ENCODE results near the gene ITPR1. TPM values are rescaled to one million over a fixed set of nuclear protein-coding genes. Genes with fewer than 3 reads are reported as not detected.

Gene ITPR1
- polyA plus RNA-seq, 1 donor from 2014 or later = 2.1 TPM

DNA sequence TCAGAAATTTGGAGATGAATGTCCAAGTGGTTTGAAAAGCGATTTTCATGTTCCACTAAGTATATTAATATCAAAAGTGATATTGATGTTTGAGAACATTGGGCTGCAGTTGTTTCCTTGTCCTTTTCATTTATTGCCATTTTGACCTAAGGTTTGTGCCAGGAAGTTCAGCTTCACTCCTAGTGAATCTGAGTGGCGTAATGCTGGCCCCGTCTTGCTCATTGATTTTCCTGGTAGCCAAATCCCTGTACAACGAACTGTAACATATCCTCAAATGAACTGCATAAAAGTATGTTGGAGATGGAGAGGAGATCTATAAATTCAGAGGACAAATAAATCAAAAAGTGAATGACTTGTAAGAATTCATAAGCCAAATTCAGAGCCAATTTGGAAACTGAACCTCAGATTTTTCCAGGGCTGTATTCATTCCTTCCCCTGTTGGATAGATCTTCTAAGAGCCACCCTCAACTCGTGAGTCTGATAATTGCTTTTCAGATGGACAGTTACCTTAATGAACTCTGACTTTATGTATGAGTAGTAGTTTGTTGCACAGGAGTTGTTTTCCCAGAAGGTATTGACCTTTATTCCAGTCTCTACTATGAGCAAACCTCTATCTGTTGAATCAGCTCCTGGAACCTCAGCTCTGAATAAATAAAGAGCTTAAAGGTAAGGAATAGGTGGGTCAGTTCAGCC is 72.8 kb downstream of the ITPR1 start:
- no peaks in the 10 kb centered on the region for H3K9me3 ChIP-seq (ENCODE audit: low read length)
- TF ChIP-seq, protein P1, sequence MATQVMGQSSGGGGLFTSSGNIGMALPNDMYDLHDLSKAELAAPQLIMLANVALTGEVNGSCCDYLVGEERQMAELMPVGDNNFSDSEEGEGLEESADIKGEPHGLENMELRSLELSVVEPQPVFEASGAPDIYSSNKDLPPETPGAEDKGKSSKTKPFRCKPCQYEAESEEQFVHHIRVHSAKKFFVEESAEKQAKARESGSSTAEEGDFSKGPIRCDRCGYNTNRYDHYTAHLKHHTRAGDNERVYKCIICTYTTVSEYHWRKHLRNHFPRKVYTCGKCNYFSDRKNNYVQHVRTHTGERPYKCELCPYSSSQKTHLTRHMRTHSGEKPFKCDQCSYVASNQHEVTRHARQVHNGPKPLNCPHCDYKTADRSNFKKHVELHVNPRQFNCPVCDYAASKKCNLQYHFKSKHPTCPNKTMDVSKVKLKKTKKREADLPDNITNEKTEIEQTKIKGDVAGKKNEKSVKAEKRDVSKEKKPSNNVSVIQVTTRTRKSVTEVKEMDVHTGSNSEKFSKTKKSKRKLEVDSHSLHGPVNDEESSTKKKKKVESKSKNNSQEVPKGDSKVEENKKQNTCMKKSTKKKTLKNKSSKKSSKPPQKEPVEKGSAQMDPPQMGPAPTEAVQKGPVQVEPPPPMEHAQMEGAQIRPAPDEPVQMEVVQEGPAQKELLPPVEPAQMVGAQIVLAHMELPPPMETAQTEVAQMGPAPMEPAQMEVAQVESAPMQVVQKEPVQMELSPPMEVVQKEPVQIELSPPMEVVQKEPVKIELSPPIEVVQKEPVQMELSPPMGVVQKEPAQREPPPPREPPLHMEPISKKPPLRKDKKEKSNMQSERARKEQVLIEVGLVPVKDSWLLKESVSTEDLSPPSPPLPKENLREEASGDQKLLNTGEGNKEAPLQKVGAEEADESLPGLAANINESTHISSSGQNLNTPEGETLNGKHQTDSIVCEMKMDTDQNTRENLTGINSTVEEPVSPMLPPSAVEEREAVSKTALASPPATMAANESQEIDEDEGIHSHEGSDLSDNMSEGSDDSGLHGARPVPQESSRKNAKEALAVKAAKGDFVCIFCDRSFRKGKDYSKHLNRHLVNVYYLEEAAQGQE (IDR thresholded peaks at IDR 0.05; ENCODE audit: borderline replicate concordance) = no peak
- TF ChIP-seq EZH2 (IDR thresholded peaks at IDR 0.05; ENCODE audit: borderline replicate concordance, insufficient read depth, low read length, poor library complexity, severe bottlenecking) (no peak), RAD21 (conservative IDR thresholded peaks at IDR 0.05) (no peak), MXI1 (conservative IDR thresholded peaks at IDR 0.05; ENCODE audit: poor library complexity, severe bottlenecking) (no peak), POLR2AphosphoS5 (IDR thresholded peaks at IDR 0.05) (no peak), EP300 (conservative IDR thresholded peaks at IDR 0.05; ENCODE audit: poor library complexity, severe bottlenecking) (no peak), SMC3 (conservative IDR thresholded peaks at IDR 0.05; ENCODE audit: poor library complexity) (no peak), TAF1 (IDR thresholded peaks at IDR 0.05; ENCODE audit: low read depth) (no peak)
- TF ChIP-seq, protein P2, sequence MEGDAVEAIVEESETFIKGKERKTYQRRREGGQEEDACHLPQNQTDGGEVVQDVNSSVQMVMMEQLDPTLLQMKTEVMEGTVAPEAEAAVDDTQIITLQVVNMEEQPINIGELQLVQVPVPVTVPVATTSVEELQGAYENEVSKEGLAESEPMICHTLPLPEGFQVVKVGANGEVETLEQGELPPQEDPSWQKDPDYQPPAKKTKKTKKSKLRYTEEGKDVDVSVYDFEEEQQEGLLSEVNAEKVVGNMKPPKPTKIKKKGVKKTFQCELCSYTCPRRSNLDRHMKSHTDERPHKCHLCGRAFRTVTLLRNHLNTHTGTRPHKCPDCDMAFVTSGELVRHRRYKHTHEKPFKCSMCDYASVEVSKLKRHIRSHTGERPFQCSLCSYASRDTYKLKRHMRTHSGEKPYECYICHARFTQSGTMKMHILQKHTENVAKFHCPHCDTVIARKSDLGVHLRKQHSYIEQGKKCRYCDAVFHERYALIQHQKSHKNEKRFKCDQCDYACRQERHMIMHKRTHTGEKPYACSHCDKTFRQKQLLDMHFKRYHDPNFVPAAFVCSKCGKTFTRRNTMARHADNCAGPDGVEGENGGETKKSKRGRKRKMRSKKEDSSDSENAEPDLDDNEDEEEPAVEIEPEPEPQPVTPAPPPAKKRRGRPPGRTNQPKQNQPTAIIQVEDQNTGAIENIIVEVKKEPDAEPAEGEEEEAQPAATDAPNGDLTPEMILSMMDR (IDR thresholded peaks at IDR 0.05; ENCODE audit: poor library complexity, severe bottlenecking) = no peak
- H3K9me2 ChIP-seq (ENCODE audit: insufficient read depth, low read length) = no peaks in the 10 kb centered on the region
- no peaks in the 10 kb centered on the region for H3K27me3 ChIP-seq (ENCODE audit: insufficient read depth, low read depth, low read length)
- no peaks in the 10 kb centered on the region for H3K79me2 ChIP-seq (replicated peaks; ENCODE audit: insufficient read depth, low read length)
- H4K20me1 ChIP-seq (ENCODE audit: insufficient read depth) = no peaks in the 10 kb centered on the region
- H3F3A ChIP-seq (ENCODE audit: insufficient read depth, low read length, poor library complexity, severe bottlenecking) = no peaks in the 10 kb centered on the region
- H3K27ac ChIP-seq (ENCODE audit: low read length) = no peak overlapping the region
- no peak overlapping the region for H2AFZ ChIP-seq (ENCODE audit: low read depth, low read length)
- H3K36me3 ChIP-seq (ENCODE audit: insufficient read depth, low read length) = no peaks in the 10 kb centered on the region
- H3K4me2 ChIP-seq (ENCODE audit: low read length) = no peak overlapping the region
- H3K4me3 ChIP-seq (ENCODE audit: low read length) = no peak overlapping the region
- no peak overlapping the region for H3K9ac ChIP-seq (ENCODE audit: low read length)

GRCh38 chr3:4568841-4569240 is 75.7 kb downstream of the ITPR1 start:
- Histone ChIP-seq H3K4me2 (ENCODE audit: low read length) (no peak overlapping the region), H3K36me3 (ENCODE audit: insufficient read depth, low read length) (no peaks in the 10 kb centered on the region), H3K27me3 (ENCODE audit: insufficient read depth, low read depth, low read length) (no peaks in the 10 kb centered on the region), H3K9ac (ENCODE audit: low read length) (no peak overlapping the region), H3K4me3 (ENCODE audit: low read length) (no peak overlapping the region), H4K20me1 (ENCODE audit: insufficient read depth) (no peaks in the 10 kb centered on the region), H2AFZ (ENCODE audit: low read depth, low read length) (no peak overlapping the region), H3F3A (ENCODE audit: insufficient read depth, low read length, poor library complexity, severe bottlenecking) (no peaks in the 10 kb centered on the region), H3K27ac (ENCODE audit: low read length) (no peak overlapping the region), H3K9me2 (ENCODE audit: insufficient read depth, low read length) (no peaks in the 10 kb centered on the region), H3K79me2 (replicated peaks; ENCODE audit: insufficient read depth, low read length) (no peaks in the 10 kb centered on the region), H3K9me3 (ENCODE audit: low read length) (no peaks in the 10 kb centered on the region)
- TF ChIP-seq TAF1 (IDR thresholded peaks at IDR 0.05; ENCODE audit: low read depth) (no peak), SMC3 (conservative IDR thresholded peaks at IDR 0.05; ENCODE audit: poor library complexity) (no peak), RAD21 (conservative IDR thresholded peaks at IDR 0.05) (no peak), MXI1 (conservative IDR thresholded peaks at IDR 0.05; ENCODE audit: poor library complexity, severe bottlenecking) (no peak), POLR2AphosphoS5 (IDR thresholded peaks at IDR 0.05) (no peak), EP300 (conservative IDR thresholded peaks at IDR 0.05; ENCODE audit: poor library complexity, severe bottlenecking) (no peak), EZH2 (IDR thresholded peaks at IDR 0.05; ENCODE audit: borderline replicate concordance, insufficient read depth, low read length, poor library complexity, severe bottlenecking) (no peak)
- TF ChIP-seq, protein P2 (IDR thresholded peaks at IDR 0.05; ENCODE audit: poor library complexity, severe bottlenecking) = no peak
- TF ChIP-seq, protein P1 (IDR thresholded peaks at IDR 0.05; ENCODE audit: borderline replicate concordance) = no peak

Data from neural cell (in vitro differentiated cells).